VCaP (cell line): ENCODE measurements around the gene LRAT.

Source experiments
- H3K27ac ChIP-seq: fragments of 450-650 bp; 2 replicates; pipeline ENCODE4 v1.5.1; 2017
- CTCF ChIP-seq: fragments of 450-650 bp; conservative IDR thresholded peaks from 2 replicates; pipeline ENCODE4 v1.5.1; 2017; ENCODE audit warnings: mild to moderate bottlenecking, moderate library complexity

LRAT gene

GRCh38 chr4:154778264-154778663 is 34.5 kb downstream of the LRAT start:
- TF ChIP-seq CTCF = no peak
- H3K27ac ChIP-seq = no peak overlapping the region

GRCh38 chr4:154779362-154779947 is 35.7 kb downstream of the LRAT start:
- no peak overlapping the region for H3K27ac ChIP-seq
- TF ChIP-seq CTCF = peak; percentile 82

GRCh38 chr4:154781126-154781982 is 37.6 kb downstream of the LRAT start, which contains the start of gene RBM46:
TSS of gene RBM46 (plus strand) at chr4:154781272. CDS start at chr4:154796753, 15,481 bp downstream.
- H3K27ac ChIP-seq = no peak within 1 kb of the TSS
- TF ChIP-seq CTCF = no peak

GRCh38 chr4:154781983-154782293 is 38.1 kb downstream of the LRAT start:
- no peak for TF ChIP-seq CTCF
- no peak overlapping the region for H3K27ac ChIP-seq
